Immature natural killer cell (primary cell): ENCODE measurements around the gene DCLK1. TPM values are rescaled to one million over a fixed set of nuclear protein-coding genes. Genes with fewer than 3 reads are reported as not detected.

ENCODE experiments used
- DNase-seq, 3 donors: peaks; one replicate each; pipeline ENCODE4 v3.0.0; 2022; ENCODE audit warnings: mixed read lengths in 1 of 3
- H3K27ac Mint-ChIP-seq, 6 donors: one replicate each; pipeline ENCODE4 v1.8.0; 2020; ENCODE audit warnings: mixed read lengths in 6 of 6, mild to moderate bottlenecking in 5 of 6, inconsistent platforms in 4 of 6, moderate library complexity in 3 of 6
- H3K27me3 Mint-ChIP-seq, 3 donors: one replicate each; pipeline ENCODE4 v1.8.0; 2020 to 2021; ENCODE audit warnings: low read depth in 3 of 3, mild to moderate bottlenecking in 3 of 3, mixed read lengths in 3 of 3, moderate library complexity in 3 of 3, inconsistent platforms in 1 of 3
- H3K36me3 Mint-ChIP-seq, 3 donors: one replicate each; pipeline ENCODE4 v1.8.0; 2020; ENCODE audit warnings: mixed read lengths in 3 of 3, inconsistent platforms in 2 of 3, mild to moderate bottlenecking in 2 of 3
- H3K4me1 Mint-ChIP-seq, 2 donors: one replicate each; pipeline ENCODE4 v1.8.0; 2020; ENCODE audit warnings: inconsistent platforms in 2 of 2, mild to moderate bottlenecking in 2 of 2, mixed read lengths in 2 of 2, moderate library complexity in 1 of 2
- H3K4me3 Mint-ChIP-seq, 5 donors: one replicate each; pipeline ENCODE4 v1.8.0; 2020; ENCODE audit warnings: mild to moderate bottlenecking in 5 of 5, mixed read lengths in 5 of 5, inconsistent platforms in 3 of 5, moderate library complexity in 3 of 5
- H3K9me3 Mint-ChIP-seq, 6 donors: one replicate each; pipeline ENCODE4 v1.8.0; 2020; ENCODE audit warnings: mild to moderate bottlenecking in 6 of 6, mixed read lengths in 6 of 6, inconsistent platforms in 4 of 6, moderate library complexity in 3 of 6
- polyA plus RNA-seq, 3 donors: library from polyadenylated mRNA; unstranded; fragments of 300-500 nt; fragmentation: Illumina TruSeq; gene quantifications; one replicate each; pipeline ENCODE4 v1.2.3, GENCODE V29; 2021

The DCLK1 gene
- polyA plus RNA-seq, 3 donors from 2014 or later: not detected

DNA sequence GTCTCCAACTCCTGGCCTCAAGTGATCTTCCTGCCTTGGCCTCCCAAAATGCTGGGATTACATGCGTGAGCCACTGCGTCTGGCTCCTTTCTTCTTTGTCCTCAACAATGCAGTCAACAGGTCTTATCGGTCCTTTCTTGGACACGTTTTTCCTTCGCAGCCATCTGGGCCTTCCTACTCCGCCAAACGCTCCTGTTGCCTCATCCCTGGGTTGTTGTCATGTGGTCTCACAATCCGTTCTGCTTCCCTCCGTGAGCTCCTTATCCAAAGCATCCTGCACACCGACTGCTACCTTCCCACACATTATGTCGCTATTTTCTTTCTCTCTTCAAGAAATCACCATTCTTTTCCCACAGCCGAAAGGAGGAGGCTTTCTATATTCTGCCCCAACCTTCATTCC, 306.8 kb downstream of the DCLK1 start:
- no peaks in the 10 kb centered on the region for H3K4me1 Mint-ChIP-seq
- H3K27ac Mint-ChIP-seq: no peak overlapping the region
- H3K36me3 Mint-ChIP-seq: no peaks in the 10 kb centered on the region
- peaks cover 0 to 2% (median 0%) of the 10 kb centered on the region in 3 donors for H3K27me3 Mint-ChIP-seq
- H3K9me3 Mint-ChIP-seq: peaks cover 0 to 6% (median under 1%) of the 10 kb centered on the region in 6 donors
- DNase-seq: no peak
- no peak overlapping the region for H3K4me3 Mint-ChIP-seq

DNA sequence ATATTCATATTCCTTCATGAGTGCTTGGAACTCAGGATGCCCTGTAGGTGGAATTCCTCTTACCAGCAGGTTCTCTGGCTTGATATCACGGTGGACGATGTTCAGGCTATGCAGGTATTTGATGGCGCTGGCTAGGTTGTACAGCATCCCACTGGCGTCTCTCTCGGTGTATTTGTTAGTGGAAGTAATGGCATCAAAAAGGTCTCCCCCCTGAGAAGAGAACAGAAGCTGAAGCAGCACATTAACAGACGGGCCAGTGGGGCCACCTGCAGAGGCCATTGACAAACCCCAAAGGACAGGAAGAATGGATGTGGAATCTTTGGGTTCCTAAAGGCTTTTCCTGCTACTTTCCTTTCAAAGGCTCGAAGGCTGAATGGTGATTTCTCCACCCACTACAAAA, 308.5 kb downstream of the DCLK1 start:
- Mint-ChIP-seq H3K9me3 (peaks cover 0 to 6% (median 0%) of the 10 kb centered on the region in 6 donors), H3K4me3 (no peak overlapping the region), H3K36me3 (no peaks in the 10 kb centered on the region), H3K4me1 (no peaks in the 10 kb centered on the region), H3K27ac (no peak overlapping the region), H3K27me3 (peaks cover 0 to 2% (median 2%) of the 10 kb centered on the region in 3 donors)
- DNase-seq: no peak

DNA sequence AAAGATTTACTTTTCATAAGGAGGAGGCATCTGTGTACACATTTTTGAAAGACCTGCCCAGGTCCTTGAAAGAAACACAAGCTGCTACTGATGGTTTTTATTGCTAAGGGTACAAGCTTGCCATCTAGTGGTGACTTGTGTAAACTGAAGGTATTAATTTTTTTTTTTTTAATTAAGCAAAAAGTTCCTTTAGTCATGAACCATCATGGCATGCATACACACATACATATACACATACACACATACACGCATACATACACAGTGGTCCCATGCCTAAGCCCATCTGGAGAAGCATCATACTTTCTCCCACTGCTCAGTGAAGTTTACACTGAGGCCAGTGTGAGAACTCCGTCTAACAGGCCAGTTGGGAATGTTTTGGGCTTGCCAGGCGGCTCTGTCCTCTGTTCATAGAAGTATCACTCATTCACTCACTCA, 312.5 kb downstream of the DCLK1 start:
- DNase-seq: no peak
- Mint-ChIP-seq H3K4me1 (no peaks in the 10 kb centered on the region), H3K36me3 (no peaks in the 10 kb centered on the region)

DNA sequence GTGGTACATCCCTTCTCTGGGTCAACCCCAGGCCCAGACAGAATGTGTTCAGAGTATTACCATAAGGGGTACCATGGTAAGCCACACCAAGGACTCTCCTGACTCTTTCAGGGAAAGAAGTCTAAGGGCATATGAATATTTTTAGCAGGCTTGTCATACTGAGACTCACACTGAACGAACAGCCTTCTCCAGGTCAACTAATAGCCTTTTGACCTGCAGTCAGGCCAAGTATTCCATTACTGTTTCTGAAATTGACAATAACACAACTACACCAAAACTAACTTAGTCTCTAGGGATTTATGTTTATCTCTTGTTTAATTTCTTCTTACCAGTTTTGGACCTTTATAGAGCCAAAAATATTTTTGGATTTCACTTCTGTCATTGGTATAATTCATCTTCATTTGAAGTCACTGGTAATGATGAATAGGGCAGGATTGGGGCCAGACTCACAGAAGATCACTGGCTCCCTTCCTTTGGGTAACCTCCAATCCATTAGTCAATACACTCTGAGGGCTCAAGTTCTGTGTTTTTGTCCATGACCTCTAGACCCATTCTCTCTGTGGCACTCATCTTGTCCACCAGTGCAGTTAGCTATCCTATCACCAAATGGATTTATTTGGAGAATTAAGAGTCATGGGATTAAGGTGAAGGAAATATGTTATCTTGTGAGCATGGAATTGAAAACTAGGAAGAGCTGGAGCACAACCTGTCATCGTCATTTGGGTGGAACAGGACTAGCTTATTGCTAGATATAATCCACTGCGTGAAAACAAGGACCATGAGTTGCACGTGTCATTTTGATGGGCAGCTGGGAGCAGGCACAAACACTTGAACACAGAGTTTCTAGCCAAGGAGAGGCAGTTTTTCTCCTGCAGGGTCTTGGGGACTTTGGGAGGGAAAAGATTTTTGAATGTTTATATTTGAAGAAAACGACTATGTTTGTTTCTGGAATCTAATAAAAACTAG, 313.3 kb downstream of the DCLK1 start:
- Mint-ChIP-seq H3K27ac (no peak overlapping the region), H3K4me3 (no peak overlapping the region), H3K27me3 (peaks cover 0 to 2% (median 0%) of the 10 kb centered on the region in 3 donors)

More for the DNA sequence above, 312.5 kb downstream of the DCLK1 start:
- Mint-ChIP-seq H3K27me3 (peaks cover 0 to 2% (median 0%) of the 10 kb centered on the region in 3 donors), H3K27ac (no peak overlapping the region), H3K4me3 (no peak overlapping the region), H3K9me3 (peaks cover 0 to 4% (median 0%) of the 10 kb centered on the region in 6 donors)

DNA sequence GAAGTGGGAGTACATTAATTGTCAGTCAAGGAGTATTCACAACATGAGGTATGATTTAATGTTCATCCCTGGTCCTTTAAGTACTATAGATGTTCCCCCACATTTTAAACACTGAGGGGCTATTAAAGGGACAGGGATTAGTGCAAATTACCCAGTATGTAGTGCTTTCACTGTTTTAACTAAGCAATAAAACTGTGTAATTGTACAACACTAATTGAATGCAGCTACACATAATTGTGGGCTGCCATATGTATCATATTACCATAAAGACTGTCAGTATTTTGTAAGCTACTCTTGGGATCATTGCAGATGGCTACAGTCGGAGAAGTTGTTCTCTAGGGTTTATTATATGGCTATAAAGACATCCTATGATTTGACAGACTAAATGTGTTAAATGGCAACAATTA, 316.6 kb downstream of the DCLK1 start:
- Mint-ChIP-seq H3K4me1 (no peaks in the 10 kb centered on the region), H3K9me3 (peaks cover 0 to 4% (median 0%) of the 10 kb centered on the region in 6 donors), H3K36me3 (no peaks in the 10 kb centered on the region), H3K27me3 (peaks cover 0 to 2% (median 0%) of the 10 kb centered on the region in 3 donors), H3K4me3 (no peak overlapping the region), H3K27ac (no peak overlapping the region)
- no peak for DNase-seq

More for the DNA sequence above, 313.3 kb downstream of the DCLK1 start:
- no peaks in the 10 kb centered on the region for H3K4me1 Mint-ChIP-seq
- no peak for DNase-seq
- peaks cover 0 to 4% (median 0%) of the 10 kb centered on the region in 6 donors for H3K9me3 Mint-ChIP-seq
- no peaks in the 10 kb centered on the region for H3K36me3 Mint-ChIP-seq

DNA sequence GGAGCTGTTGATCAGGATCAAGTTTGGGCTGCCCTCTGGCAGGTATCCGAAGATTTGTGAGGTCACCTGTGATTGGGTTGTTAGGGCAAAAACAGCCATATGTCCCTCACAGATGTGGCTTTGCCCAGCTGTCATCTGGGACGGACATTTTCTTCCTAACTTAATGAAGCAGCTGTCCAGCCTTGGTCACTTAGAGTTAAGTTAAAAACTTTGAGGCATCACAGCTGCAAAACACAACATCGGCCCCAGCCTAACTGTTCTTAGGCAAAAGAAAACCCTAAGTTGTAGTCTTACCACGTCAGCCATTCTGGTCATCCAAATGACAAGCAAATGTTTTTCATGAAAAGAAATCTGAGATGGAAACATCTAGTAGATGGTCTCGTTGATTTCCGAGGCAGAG, 318.4 kb downstream of the DCLK1 start:
- Mint-ChIP-seq H3K4me3 (no peak overlapping the region), H3K36me3 (no peaks in the 10 kb centered on the region)

DNA sequence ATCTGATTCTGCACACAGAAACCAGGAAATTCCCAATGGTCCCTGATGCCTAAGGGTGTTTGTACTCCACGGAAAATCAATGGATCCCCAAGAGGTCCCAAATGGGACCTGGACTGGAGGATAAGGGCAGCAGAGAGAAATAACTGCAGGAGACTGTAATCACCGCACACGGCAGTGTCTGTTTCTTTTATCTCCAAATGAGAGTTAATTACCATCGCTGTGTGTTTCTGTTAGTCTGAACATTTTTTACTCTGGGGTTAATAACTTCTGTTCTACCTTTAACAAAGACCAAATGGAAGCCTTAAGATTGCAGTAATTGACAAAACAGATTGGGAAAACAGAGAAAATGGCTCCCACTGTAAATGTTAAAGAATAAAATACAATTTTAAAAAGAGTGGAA, 320.9 kb downstream of the DCLK1 start:
- no peaks in the 10 kb centered on the region for H3K36me3 Mint-ChIP-seq
- no peak overlapping the region for H3K4me3 Mint-ChIP-seq
- peaks cover 0 to 4% (median 0%) of the 10 kb centered on the region in 3 donors for H3K27me3 Mint-ChIP-seq

More for the DNA sequence above, 318.4 kb downstream of the DCLK1 start:
- H3K27ac Mint-ChIP-seq: no peak overlapping the region
- no peak for DNase-seq
- H3K9me3 Mint-ChIP-seq: peaks cover 0 to 4% (median 0%) of the 10 kb centered on the region in 6 donors
- H3K27me3 Mint-ChIP-seq: peaks cover 0 to 4% (median 0%) of the 10 kb centered on the region in 3 donors
- H3K4me1 Mint-ChIP-seq: no peaks in the 10 kb centered on the region

GRCh38 chr13:35808846-35809245, 322.3 kb downstream of the DCLK1 start:
- H3K27me3 Mint-ChIP-seq: peaks cover 0 to 4% (median 0%) of the 10 kb centered on the region in 3 donors
- no peak overlapping the region for H3K27ac Mint-ChIP-seq
- H3K4me3 Mint-ChIP-seq: no peak overlapping the region
- H3K36me3 Mint-ChIP-seq: no peaks in the 10 kb centered on the region
- no peaks in the 10 kb centered on the region for H3K4me1 Mint-ChIP-seq
- peaks cover 0 to 5% (median 0%) of the 10 kb centered on the region in 6 donors for H3K9me3 Mint-ChIP-seq
- DNase-seq: no peak

More for the DNA sequence above, 320.9 kb downstream of the DCLK1 start:
- Mint-ChIP-seq H3K9me3 (peaks cover 0 to 7% (median 0%) of the 10 kb centered on the region in 6 donors), H3K27ac (no peak overlapping the region), H3K4me1 (no peaks in the 10 kb centered on the region)
- DNase-seq: no peak

- no peaks in the 10 kb centered on the region for H3K36me3 Mint-ChIP-seq
- H3K27me3 Mint-ChIP-seq: peaks cover 0 to 4% (median 0%) of the 10 kb centered on the region in 3 donors
- no peaks in the 10 kb centered on the region for H3K4me1 Mint-ChIP-seq
- no peak for DNase-seq
- H3K27ac Mint-ChIP-seq: no peak overlapping the region
- no peak overlapping the region for H3K4me3 Mint-ChIP-seq
- H3K9me3 Mint-ChIP-seq: peaks cover 0 to 5% (median 0%) of the 10 kb centered on the region in 6 donors
These were observed 326.3 kb downstream of the DCLK1 start for GRCh38 chr13:35804901-35805300.

- DNase-seq: no peak
- H3K27ac Mint-ChIP-seq: no peak overlapping the region
These were observed 333.2 kb downstream of the DCLK1 start for GRCh38 chr13:35797991-35798390.

DNA sequence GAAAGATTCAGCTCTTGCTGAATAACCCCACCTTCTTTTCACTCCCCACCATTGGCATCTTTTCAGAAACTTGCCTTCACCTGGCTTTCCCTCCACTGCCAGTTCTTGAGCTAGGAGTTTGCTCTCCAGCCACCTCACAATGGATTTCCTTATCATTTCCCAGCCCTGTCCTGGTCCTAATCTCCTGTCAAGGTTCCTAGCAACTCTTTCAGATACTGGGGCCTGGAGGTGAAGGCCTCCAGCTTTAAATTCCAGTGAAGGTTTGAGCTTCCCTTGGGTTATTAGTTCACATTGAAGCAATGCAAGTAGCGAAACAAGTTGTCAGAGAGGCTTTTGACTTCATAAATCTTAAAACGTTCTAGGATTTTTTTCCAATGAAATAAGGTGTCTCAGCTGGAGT, 333.9 kb downstream of the DCLK1 start:
- Mint-ChIP-seq H3K4me3 (no peak overlapping the region), H3K4me1 (no peaks in the 10 kb centered on the region), H3K9me3 (peaks cover 0 to 5% (median 0%) of the 10 kb centered on the region in 6 donors), H3K36me3 (no peaks in the 10 kb centered on the region), H3K27ac (no peak overlapping the region), H3K27me3 (no peaks in the 10 kb centered on the region)
- no peak for DNase-seq

More at GRCh38 chr13:35797991-35798390, 333.2 kb downstream of the DCLK1 start:
- Mint-ChIP-seq H3K36me3 (no peaks in the 10 kb centered on the region), H3K9me3 (peaks cover 0 to 5% (median 0%) of the 10 kb centered on the region in 6 donors), H3K4me3 (no peak overlapping the region), H3K27me3 (no peaks in the 10 kb centered on the region), H3K4me1 (no peaks in the 10 kb centered on the region)

DNA sequence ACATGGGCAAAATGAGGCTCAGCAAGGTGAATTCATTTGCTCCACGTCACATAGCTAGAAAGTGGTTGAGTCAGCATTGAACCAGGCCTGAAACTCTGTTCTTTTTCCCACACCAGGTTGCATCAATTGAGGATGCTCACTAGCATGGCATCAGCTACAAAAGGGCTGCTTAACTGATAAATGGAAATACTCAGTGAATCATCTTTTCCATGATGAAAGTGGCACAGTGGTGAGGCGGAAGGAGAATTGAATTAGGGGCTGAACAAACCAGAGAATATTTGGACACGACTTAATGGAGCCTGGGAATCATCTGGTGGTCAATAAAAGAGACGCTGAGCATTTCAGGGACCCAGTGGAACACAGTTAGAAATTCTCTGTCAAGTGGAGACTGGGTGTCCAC, 334.6 kb downstream of the DCLK1 start:
- no peaks in the 10 kb centered on the region for H3K4me1 Mint-ChIP-seq
- H3K27ac Mint-ChIP-seq: no peak overlapping the region
- H3K9me3 Mint-ChIP-seq: peaks cover 0 to 6% (median 0%) of the 10 kb centered on the region in 6 donors
- no peak overlapping the region for H3K4me3 Mint-ChIP-seq
- H3K36me3 Mint-ChIP-seq: no peaks in the 10 kb centered on the region
- no peak for DNase-seq
- H3K27me3 Mint-ChIP-seq: no peaks in the 10 kb centered on the region

DNA sequence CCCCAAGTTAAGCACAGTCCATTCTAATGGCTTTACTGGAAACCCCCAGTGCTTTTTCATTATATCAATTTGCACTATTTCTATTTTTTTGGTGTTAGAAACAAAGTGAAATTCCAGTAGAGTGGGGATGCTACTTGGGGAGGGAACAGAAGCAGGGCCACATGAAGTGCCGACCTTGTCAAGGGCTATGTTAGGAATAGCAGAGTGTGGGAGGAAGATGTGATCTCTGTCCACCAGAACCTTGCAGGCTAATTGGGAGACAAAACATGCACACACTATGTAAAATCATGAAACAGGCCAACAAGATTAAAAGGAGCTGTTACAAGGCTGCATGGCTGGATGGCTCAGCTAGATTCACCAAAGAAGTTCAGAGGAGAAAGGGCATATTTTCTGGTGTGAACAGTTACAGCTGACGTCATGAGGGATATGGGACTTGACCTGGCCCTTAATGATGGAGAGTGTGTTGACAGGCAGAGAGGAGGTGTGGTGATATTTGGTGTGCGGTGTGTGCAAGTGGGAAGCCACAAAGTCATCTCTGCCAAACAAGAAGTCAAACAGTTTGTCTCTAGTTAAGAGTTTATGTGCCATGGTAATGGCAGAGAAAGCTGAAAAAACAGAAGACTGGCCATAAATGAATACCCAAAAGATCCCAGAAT, 336.3 kb downstream of the DCLK1 start:
- H3K9me3 Mint-ChIP-seq: peaks cover 0 to 4% (median 0%) of the 10 kb centered on the region in 6 donors
- no peaks in the 10 kb centered on the region for H3K27me3 Mint-ChIP-seq
- no peak overlapping the region for H3K4me3 Mint-ChIP-seq
- no peak overlapping the region for H3K27ac Mint-ChIP-seq
- DNase-seq: no peak
- no peaks in the 10 kb centered on the region for H3K4me1 Mint-ChIP-seq
- H3K36me3 Mint-ChIP-seq: no peaks in the 10 kb centered on the region

DNA sequence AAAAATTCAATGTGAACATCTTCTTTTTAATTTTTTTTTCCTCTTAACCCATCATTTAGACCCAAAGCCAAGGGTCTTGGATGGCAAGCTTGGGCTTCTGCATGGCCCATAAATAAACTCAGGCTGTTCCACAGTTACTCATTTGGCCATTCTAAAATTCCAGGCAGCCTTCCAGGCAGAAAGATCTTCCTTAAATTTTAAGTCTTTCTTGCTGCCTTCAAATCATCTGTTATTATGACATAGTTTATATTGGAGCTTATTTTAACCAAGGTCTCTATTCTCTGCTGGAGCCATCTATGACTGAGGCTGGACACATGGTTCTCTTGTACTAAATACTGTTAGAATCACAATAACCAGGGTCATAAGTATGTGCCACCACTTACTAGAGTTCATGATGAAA, 337.4 kb downstream of the DCLK1 start:
- Mint-ChIP-seq H3K27ac (no peak overlapping the region), H3K27me3 (no peaks in the 10 kb centered on the region), H3K4me3 (no peak overlapping the region), H3K9me3 (peaks cover 0 to 4% (median 0%) of the 10 kb centered on the region in 6 donors), H3K4me1 (no peaks in the 10 kb centered on the region), H3K36me3 (no peaks in the 10 kb centered on the region)
- no peak for DNase-seq
